Mucosa of descending colon (tissue), 3 donors: ENCODE results near the gene GALNS. TPM values are rescaled to one million over a fixed set of nuclear protein-coding genes. Genes with fewer than 3 reads are reported as not detected.

Source experiments
- ATAC-seq: fragments of 200-7000 bp; cut with Tn5 transposase; one replicate; pipeline ENCODE4 v1.9.1; 2020; ENCODE audit warnings: mild to moderate bottlenecking, moderate library complexity
- DNase-seq, 3 donors: peaks; one replicate each; pipeline ENCODE4 v3.0.0-alpha.2; 2020
- H3K36me3 ChIP-seq: fragments of 200-600 bp; one replicate; pipeline ENCODE4 v1.8.0; 2021; ENCODE audit warnings: low read depth, mild to moderate bottlenecking
- H3K4me1 ChIP-seq: fragments of 200-600 bp; one replicate; pipeline ENCODE4 v1.8.0; 2021; ENCODE audit warnings: low read depth, mild to moderate bottlenecking
- H3K4me3 ChIP-seq: fragments of 200-600 bp; one replicate; pipeline ENCODE4 v1.8.0; 2021; ENCODE audit warnings: mild to moderate bottlenecking
- H3K9me3 ChIP-seq: fragments of 200-600 bp; one replicate; pipeline ENCODE4 v1.8.0; 2021; ENCODE audit warnings: mild to moderate bottlenecking
- intact Hi-C, 2 donors: fragments of 100-400 bp; cut with DNase I in 1 of 2; cut with micrococcal nuclease in 1 of 2; formaldehyde crosslinking; loops; one replicate each; pipeline versions ENCODE4 v1.11.0 to v1.11.1; 2022; cut with DNase I, micrococcal nuclease
- total RNA-seq, 3 donors: library from RNA; stranded (reverse); fragmentation: NEBNext Ultra II Directional in 2 of 3; extraction: Animal tissue kit (Norgen Biotek cat#: 25700) in 2 of 3; gene quantifications; one replicate each; pipeline versions ENCODE4 v1.2.1 to v1.2.4, GENCODE V29; 2021 to 2023
- TF ChIP-seq, protein P1 (sequence below): fragments of 200-600 bp; IDR thresholded peaks from one replicate; pipeline ENCODE4 v1.8.0; 2022; ENCODE audit warnings: antibody characterized with exemption, mild to moderate bottlenecking
- donor health status: DM: no; HTN: no; CAD: no; lungs with moderate emphysema.
- donor health status: DM: no; HTN: no; CAD: no.
- donor health status: DM: no; HTN: yes; CAD: no.

GALNS gene
- total RNA-seq, 3 donors from 2014 or later = 37.4 to 65.3 (median 44.0) TPM

- intact Hi-C loops = no loop called here
- Histone ChIP-seq H3K9me3 (no peaks in the 10 kb centered on the region), H3K36me3 (no peaks in the 10 kb centered on the region), H3K4me3 (no peak overlapping the region), H3K4me1 (no peaks in the 10 kb centered on the region)
- ATAC-seq (no peak), DNase-seq (no peak)
- TF ChIP-seq, protein P1, sequence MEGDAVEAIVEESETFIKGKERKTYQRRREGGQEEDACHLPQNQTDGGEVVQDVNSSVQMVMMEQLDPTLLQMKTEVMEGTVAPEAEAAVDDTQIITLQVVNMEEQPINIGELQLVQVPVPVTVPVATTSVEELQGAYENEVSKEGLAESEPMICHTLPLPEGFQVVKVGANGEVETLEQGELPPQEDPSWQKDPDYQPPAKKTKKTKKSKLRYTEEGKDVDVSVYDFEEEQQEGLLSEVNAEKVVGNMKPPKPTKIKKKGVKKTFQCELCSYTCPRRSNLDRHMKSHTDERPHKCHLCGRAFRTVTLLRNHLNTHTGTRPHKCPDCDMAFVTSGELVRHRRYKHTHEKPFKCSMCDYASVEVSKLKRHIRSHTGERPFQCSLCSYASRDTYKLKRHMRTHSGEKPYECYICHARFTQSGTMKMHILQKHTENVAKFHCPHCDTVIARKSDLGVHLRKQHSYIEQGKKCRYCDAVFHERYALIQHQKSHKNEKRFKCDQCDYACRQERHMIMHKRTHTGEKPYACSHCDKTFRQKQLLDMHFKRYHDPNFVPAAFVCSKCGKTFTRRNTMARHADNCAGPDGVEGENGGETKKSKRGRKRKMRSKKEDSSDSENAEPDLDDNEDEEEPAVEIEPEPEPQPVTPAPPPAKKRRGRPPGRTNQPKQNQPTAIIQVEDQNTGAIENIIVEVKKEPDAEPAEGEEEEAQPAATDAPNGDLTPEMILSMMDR = no peak
These were observed 46.0 kb upstream of the GALNS start for GRCh38 chr16:88902744-88903143.

DNA sequence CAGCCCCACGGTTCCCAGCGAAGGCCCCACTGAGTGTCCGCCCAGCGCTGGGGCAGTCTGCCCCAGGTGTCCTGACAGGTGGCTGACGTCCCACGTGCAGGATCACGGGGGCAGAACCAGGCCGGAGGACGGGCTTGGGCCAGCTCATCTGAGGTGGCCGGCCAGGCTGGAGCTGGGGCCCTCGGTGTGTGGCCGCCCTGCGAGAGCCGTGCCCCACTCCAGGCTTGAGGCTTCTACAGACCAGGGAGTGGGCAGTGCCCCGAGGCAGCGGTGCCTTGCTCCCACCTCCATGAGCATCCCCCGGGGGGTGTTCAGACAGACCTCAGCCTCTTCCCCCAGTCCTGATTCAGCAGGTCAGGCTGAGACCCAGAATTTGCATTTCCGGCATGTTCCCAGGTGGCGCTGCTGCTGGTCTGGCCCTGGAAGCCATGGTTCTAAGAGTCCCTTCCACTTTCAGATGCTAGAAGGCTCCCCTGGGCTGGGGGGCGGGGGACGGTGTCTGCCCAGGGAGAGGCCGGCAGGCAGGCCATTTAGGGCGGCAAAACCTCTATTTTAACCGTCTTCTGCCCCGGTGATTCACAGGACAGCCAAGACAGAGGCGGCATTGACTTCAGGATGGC is 45.1 kb upstream of the GALNS start:
- DNase-seq = no peak
- intact Hi-C loops = no loop called here

GRCh38 chr16:88900662-88901052 is 43.9 kb upstream of the GALNS start:
- Histone ChIP-seq H3K36me3 (no peaks in the 10 kb centered on the region), H3K4me3 (no peak overlapping the region), H3K9me3 (no peaks in the 10 kb centered on the region), H3K4me1 (no peaks in the 10 kb centered on the region)
- ATAC-seq (no peak), DNase-seq (no peak)
- intact Hi-C loops = no loop called here
- TF ChIP-seq, protein P1 = no peak

More for the DNA sequence above, 45.1 kb upstream of the GALNS start:
- ATAC-seq = no peak
- TF ChIP-seq, protein P1 = no peak
- no peaks in the 10 kb centered on the region for H3K4me1 ChIP-seq
- H3K9me3 ChIP-seq = no peaks in the 10 kb centered on the region
- no peaks in the 10 kb centered on the region for H3K36me3 ChIP-seq
- no peak overlapping the region for H3K4me3 ChIP-seq

DNA sequence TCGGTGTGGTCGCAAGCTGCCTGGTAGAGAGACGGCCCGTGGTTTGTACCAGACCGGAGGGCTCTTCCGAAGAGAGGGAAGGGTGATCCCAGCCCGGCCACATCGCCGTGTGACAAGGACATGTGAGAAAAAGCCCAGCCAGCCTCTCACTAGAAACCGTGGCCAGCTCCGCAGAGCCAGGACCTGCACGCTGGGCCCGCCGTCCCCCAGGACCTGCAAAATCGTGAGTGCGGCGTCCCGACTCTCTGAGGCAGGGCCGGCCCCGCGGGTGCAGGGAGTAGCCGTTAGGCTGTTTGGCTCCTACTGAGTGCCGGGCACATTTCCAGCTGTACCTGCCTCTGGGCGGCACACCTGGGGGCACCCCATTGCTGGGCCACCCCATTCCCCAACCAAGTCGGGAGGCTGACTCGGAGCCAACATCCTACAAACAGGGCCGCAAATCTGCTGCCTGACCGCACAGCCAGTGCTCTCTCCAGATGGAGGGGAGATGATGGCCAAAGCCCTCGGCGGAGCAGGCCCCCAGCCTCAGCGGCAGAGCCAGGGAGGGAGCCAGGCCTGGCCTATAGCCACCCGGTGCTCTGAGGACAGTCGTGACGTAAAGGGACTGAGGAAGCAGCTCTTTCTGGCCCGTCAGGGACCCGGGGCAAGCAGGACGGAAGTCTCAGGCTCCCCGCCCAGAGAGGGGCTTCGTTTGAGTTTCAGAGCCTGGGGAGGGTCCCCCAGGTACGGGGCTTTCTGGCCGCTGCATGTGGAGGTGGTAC is 43.3 kb upstream of the GALNS start:
- H3K4me1 ChIP-seq = no peaks in the 10 kb centered on the region
- ATAC-seq = no peak
- DNase-seq = no peak
- intact Hi-C loops = no loop called here
- H3K36me3 ChIP-seq = no peaks in the 10 kb centered on the region
- no peak overlapping the region for H3K4me3 ChIP-seq
- TF ChIP-seq, protein P1 = no peak
- H3K9me3 ChIP-seq = no peaks in the 10 kb centered on the region

DNA sequence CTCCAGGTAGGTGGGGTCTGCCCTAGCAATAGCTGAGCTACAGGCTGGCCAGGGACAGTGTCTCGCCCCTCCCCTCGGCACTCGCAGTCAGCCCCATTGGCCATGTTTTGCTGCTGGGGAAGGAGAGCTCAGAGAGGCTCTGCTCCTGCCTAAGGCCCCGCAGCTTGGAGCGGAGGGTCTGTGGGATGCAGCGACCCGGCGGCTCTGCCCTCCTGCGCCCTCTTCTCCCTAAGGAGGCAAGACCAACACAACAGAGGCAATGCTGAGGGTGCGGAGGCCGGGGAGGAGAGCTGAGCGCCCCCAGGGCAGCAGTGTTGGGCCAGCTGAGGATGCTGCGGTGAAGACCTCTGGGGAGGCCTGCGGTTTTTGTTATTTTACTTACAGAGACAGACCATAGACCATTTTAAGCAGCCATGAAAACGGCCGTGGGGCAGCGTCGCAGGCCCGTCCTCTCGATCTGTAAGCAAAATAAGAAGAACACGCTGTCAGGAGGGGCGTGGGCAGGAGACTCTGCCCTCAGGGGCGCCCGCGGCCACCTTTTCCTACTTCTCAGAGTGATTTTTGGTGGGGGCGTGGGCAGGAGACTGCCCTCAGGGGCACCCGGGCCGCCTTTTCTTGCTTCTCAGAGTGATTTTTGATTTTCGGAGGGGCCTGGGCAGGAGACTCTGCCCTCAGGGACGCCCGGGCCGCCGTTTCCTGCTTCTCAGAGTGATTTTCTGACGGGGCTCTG is 41.1 kb upstream of the GALNS start:
- H3K4me3 ChIP-seq = no peak overlapping the region
- DNase-seq (no peak), ATAC-seq (no peak)
- intact Hi-C loops = no loop called here
- TF ChIP-seq, protein P1 = no peak
- H3K4me1 ChIP-seq = no peaks in the 10 kb centered on the region
- H3K36me3 ChIP-seq = no peaks in the 10 kb centered on the region
- no peaks in the 10 kb centered on the region for H3K9me3 ChIP-seq
